ENCODE results near the gene C3orf22.
"Not testable (repeated sequence)": the region's sequence is repeated elsewhere in the genome, so short reads cannot be mapped to it uniquely, and the experiment has no call there.

The C3orf22 gene

GRCh38 chr3:126542340-126543241 lies 16.1 kb downstream of the C3orf22 start:
- DNase-seq = no peak

- no peak for DNase-seq
Observed at GRCh38 chr3:126541628-126542339, 16.9 kb downstream of the C3orf22 start.

- DNase-seq = no peak
Observed at GRCh38 chr3:126540951-126541627, 17.6 kb downstream of the C3orf22 start.

GRCh38 chr3:126540342-126540849 lies 18.3 kb downstream of the C3orf22 start:
- peak; percentile 21 for DNase-seq

GRCh38 chr3:126539558-126540250 lies 19.0 kb downstream of the C3orf22 start:
- DNase-seq = no peak

GRCh38 chr3:126538966-126539365 lies 19.8 kb downstream of the C3orf22 start:
- no peak for DNase-seq

GRCh38 chr3:126538316-126538715 lies 20.4 kb downstream of the C3orf22 start:
- no peak for DNase-seq

GRCh38 chr3:126537730-126538281 lies 20.9 kb downstream of the C3orf22 start:
- no peak for DNase-seq

GRCh38 chr3:126537116-126537729 lies 21.5 kb downstream of the C3orf22 start:
- no peak for DNase-seq

GRCh38 chr3:126536126-126536525 lies 22.6 kb downstream of the C3orf22 start:
- no peak for DNase-seq

GRCh38 chr3:126535636-126536035 lies 23.1 kb downstream of the C3orf22 start:
- DNase-seq = no peak

- DNase-seq = not testable (repeated sequence)
Observed at GRCh38 chr3:126534716-126535115, 24.0 kb downstream of the C3orf22 start.

GRCh38 chr3:126533506-126533905 lies 25.2 kb downstream of the C3orf22 start:
- no peak for DNase-seq

GRCh38 chr3:126531051-126531330 lies 27.7 kb downstream of the C3orf22 start:
- no peak for DNase-seq

- DNase-seq = no peak
Observed at GRCh38 chr3:126530171-126531050, 28.3 kb downstream of the C3orf22 start.

- no peak for DNase-seq
Observed at GRCh38 chr3:126529585-126530170, 29.1 kb downstream of the C3orf22 start.

GRCh38 chr3:126528800-126529541 lies 29.8 kb downstream of the C3orf22 start:
- DNase-seq = no peak

GRCh38 chr3:126528419-126528799 lies 30.3 kb downstream of the C3orf22 start:
- no peak for DNase-seq

- no peak for DNase-seq
Observed at GRCh38 chr3:126527455-126528211, 31.1 kb downstream of the C3orf22 start.

Data from stimulated activated CD8-positive, alpha-beta memory T cell treated with anti-CD3 and anti-CD28 coated beads, Interleukin-4, amount 100 ng/mL, for 48 hours (primary cell).